Measurements from ENCODE around the gene PDLIM5.
"Not testable (repeated sequence)": the region's sequence is repeated elsewhere in the genome, so short reads cannot be mapped to it uniquely, and the experiment has no call there.

The PDLIM5 gene

DNA sequence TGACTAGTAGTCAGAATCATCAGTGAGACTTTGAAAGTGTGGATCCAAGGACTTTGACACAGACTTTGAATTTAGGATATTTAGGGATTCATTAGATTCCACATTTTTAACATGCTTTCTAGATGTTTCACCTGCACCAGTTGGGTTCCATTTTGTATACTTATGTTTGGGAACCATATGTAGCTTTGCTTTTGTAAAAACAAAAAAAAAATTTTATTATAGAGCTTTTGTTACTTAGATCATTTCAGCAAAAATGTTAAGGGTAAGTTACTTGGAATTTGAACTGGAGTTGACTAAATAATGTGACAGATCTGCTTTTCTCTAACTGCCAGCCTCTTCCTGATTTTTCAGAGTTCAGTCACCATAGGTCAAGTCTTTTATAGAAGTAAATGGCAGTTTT, 14.6 kb downstream of the PDLIM5 start:
- no peak for DNase-seq

DNA sequence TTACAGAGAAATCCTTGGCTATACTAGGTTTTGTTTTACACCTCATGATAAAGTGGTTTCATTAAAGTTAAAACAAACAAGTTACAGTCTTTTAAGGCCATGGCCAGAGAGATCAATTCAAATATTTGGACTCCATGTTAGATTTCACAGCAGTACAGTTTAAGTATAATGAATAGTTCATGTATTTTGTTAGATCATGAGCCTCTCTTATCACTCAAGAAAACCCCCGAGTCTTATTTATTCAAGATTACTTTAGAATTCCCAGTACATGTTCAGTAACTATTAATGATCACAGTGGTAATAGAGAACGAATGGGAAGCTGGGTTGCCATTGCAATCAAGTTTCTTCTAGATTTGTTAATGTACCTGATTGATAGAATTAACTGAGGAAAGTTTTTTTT, 15.2 kb downstream of the PDLIM5 start:
- no peak for DNase-seq

DNA sequence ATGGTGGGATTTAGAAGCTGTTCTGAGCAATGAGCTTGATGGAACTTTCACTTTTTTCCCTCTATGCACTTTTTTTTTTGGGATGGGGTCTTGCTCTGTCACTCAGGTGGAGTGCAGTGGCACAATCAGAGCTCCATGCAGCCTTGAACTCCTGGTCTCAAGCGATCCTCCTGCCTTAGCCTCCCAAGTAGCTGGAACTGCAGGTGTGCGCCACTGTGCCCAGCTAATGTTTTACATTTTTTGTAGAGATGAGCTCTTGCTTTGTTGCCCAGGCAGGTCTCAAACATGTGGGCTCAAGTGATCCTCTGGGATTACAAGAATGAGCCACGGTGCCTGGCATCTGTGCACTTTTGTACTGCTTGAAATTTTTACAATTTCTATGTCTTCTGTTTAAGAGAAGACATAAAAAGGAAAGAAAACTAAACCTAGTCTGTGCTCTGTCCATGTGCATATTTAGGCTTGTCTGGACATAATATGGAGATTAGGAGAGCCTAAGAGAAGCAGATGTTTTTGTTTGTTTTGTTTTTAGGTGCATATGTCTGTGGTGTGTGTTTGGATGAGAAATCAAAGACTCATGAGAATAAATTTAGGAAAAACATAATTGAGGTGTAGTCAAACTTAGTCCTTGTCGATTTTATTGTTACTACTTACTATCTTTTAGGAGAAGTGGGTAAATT, 16.5 kb downstream of the PDLIM5 start:
- DNase-seq, result no peak

- no peak for DNase-seq
Measured at GRCh38 chr4:94469221-94469784, 17.6 kb downstream of the PDLIM5 start.

- no peak for DNase-seq
Measured at GRCh38 chr4:94470132-94470531, 18.4 kb downstream of the PDLIM5 start.

- not testable (repeated sequence) for DNase-seq
Measured at GRCh38 chr4:94470782-94471181, 19.0 kb downstream of the PDLIM5 start.

GRCh38 chr4:94472056-94472826, 20.5 kb downstream of the PDLIM5 start:
- no peak for DNase-seq

GRCh38 chr4:94475050-94475449, 23.3 kb downstream of the PDLIM5 start:
- DNase-seq, result no peak

DNA sequence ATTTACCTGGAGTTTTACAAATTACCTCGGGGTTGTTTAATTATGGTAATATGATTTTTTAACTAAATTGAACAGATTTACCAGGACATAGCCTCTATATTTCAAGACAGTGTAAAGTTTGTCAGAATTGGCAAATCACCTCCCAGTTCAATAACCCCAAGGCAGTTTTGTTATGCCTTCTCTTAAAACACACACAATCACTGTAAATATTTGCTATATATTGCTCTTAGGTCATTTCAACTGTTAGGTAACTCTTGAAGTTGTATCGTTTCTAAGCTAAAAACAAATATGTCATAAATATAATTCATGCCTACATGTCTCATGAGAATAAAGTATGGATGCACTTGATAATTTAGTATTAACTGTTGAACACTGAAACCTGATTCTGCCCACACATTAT, 24.1 kb downstream of the PDLIM5 start:
- DNase-seq, result no peak

- no peak for DNase-seq
Measured at GRCh38 chr4:94477227-94477626, 25.5 kb downstream of the PDLIM5 start.

DNA sequence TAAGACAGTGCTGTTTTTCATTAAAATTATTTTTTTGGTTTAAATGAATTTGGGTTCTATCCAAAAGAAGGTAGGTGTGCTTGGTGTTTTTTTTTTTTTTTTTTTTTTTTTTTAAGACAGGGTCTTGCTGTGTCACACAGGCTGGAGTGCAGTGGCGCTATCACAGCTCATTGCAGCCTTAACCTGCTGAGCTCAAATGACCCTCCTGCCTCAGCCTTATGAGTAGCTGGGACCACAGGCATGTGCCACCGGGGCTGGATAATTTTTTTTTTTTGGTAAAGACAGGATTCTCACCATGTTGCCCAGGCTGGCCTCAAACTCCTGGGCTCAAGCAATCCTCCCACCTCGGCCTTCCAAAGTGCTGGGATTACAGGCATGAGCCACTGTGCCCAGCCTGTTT, 27.1 kb downstream of the PDLIM5 start:
- not testable (repeated sequence) for DNase-seq

DNA sequence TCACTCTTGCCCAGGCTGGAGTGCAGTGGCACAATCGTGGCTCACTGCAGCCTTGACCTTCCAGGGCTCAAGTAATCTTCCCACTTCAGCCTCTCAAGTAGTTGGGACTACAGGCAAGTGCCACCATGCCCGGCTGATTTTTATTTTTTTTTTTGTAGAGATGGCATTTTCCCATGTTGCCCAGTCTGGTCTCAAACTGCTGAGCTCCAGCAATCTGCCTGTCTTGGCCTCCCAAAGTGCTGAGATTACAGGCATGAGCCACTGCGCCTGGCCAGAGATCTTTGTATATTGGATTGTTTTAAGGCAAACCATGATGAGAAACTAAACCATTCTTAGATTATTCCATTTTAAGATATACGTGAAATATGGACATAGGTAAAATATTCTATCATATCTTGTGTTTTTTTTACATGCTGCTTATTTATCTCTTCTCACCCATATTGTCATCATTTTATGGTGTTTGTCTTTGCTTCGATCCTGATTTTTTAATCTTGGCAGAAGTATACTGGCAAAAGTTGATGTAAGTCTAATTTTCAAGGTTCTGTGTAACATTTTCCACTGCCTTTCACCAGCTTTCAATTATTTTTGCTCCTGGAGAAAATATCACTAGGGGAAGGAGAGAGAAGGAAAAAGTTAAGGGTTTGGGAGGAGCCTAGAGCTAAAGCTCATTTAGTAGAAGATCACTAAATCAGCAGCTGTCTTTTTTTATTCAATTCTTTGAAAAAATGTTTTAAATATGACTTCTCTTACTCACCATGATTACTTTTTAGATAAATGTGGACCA, 27.8 kb downstream of the PDLIM5 start:
- no peak for DNase-seq

- no peak for DNase-seq
Measured at GRCh38 chr4:94480362-94480951, 28.7 kb downstream of the PDLIM5 start.

GRCh38 chr4:94483895-94484294, 32.2 kb downstream of the PDLIM5 start:
- no peak for DNase-seq

GRCh38 chr4:94484818-94485217, 33.1 kb downstream of the PDLIM5 start:
- DNase-seq, result no peak

DNA sequence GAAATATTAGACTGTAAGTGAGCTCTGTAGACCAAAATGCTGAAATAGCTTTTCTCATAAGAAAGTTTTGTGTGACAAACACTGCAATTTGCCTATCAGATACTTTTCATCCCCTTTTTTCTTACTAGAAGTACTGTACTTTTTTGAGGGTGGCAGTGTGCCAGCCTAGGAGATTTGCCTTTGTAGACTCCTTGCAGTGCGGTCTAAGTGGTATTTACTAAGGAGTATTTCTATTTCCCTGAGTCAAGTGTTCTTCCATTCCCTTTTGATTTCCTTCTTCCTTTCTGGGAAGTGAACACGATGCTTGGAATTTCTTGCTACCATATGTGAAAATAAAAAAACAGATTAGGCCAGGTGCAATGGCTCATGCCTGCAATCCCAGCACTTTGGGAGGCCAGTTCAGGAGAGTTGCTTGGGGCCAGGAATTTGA, 34.6 kb downstream of the PDLIM5 start:
- DNase-seq, result no peak

DNA sequence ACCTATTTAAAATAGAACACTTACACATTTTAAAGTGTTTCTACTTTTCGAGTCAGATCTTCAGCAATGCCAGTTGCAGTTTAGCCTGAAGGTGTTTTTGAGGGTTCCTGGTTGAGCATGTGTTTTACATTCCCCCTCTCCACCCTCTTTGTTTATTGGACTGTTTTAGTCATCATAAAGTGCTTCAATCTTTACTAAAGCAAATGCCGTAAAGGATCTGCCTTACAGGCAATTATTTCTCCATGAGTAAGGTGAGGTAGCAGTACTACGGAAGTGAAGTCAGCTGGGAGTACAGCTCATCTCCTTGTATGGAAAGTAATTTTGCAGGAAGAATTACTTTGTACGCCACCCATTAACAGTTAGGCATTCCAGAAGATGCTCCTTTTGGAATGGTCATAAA, 36.9 kb downstream of the PDLIM5 start:
- DNase-seq, result no peak

- no peak for DNase-seq
Measured at GRCh38 chr4:94489098-94489497, 37.4 kb downstream of the PDLIM5 start.

GRCh38 chr4:94490437-94490836, 38.7 kb downstream of the PDLIM5 start:
- DNase-seq, result no peak

- no peak for DNase-seq
Measured at GRCh38 chr4:94491322-94491721, 39.6 kb downstream of the PDLIM5 start.

DNA sequence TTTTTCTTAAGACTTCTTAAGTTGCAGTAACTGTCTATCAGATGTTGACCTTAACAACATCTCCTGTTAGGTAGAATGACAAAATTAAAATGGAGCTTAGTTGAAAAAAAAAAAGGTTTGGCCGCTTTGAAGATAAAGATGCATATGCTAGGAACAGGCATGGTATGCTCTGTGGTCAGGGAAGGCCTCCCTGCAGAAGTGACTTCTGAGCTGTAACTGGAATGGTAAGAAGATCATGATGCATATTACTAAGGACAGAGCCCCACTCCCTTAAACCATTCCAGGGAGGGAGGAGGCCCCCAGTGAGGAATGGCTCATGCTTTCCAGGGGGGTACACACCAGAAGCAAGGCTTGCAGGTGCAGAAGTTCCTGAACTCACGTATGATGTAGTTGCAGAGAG, 43.7 kb downstream of the PDLIM5 start:
- DNase-seq, result no peak

GRCh38 chr4:94497690-94498089, 45.9 kb downstream of the PDLIM5 start:
- DNase-seq, result no peak

DNA sequence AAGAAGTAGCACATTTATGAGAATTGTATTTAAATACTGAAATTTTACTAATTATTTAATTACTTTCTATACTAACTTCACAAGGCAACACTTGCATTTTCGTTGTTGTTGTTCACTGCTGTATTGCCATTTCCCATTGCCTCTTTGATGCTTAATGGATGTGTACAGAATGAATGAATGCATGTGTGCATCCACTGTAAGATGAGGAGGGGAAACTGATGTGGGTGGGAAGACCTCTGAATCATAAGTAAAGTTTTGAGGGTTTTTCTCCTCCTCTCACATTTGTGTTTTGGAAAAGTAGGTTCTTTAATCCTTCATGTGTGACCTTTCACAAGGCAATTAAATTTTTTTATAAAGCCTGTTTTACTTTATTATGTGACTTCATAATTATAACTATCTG, 46.8 kb downstream of the PDLIM5 start:
- DNase-seq, result no peak
